PFSK-1 (cell line): ENCODE measurements around the gene TRPC4.

Experiments used
- POLR2AphosphoS5 ChIP-seq: IDR thresholded peaks from 2 replicates; pipeline ENCODE4 v1.6.1; 2012; ENCODE audit warnings: low read depth, mild to moderate bottlenecking, control low read depth, low read length, moderate library complexity
- SIN3A ChIP-seq: IDR thresholded peaks from 2 replicates; pipeline ENCODE4 v1.6.1; 2012; ENCODE audit warnings: mild to moderate bottlenecking, low read length, moderate library complexity, borderline replicate concordance; ENCODE audit not compliant: insufficient read depth
- TAF1 ChIP-seq: IDR thresholded peaks from 2 replicates; pipeline ENCODE4 v1.6.1; 2012; ENCODE audit warnings: low read length, control low read depth, borderline replicate concordance; ENCODE audit not compliant: insufficient read depth
- TF ChIP-seq, protein P1 (sequence below), 2 experiments: IDR thresholded peaks; 2 replicates each; pipeline versions ENCODE4 v1.6.1 to v1.8.0; 2011 to 2012; ENCODE audit warnings: low read depth in 2 of 2, low read length in 2 of 2, control low read depth in 1 of 2, inconsistent platforms in 1 of 2, mild to moderate bottlenecking in 1 of 2, moderate library complexity in 1 of 2; ENCODE audit not compliant: insufficient read depth in 1 of 2

DNA sequence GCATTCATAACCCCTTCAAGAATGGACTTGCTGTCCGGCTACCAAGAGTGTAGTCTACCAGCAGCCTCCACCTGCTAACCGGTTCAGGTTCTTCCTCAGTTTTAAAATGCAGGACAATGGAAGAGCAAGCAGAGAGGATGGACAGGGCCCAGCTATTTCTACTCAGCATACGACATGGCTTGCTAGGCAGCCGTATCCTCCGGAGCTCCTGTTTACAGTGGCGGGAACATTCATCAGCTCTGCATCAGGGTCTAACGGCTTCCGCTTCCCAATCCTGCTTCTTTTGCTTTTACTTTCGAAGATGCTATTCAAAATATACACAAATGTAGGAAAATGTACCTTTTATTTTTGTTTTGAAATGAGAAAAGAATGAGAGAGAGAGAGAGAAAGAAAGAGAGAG, 118.5 kb downstream of the TRPC4 start:
- TF ChIP-seq, protein P1, sequence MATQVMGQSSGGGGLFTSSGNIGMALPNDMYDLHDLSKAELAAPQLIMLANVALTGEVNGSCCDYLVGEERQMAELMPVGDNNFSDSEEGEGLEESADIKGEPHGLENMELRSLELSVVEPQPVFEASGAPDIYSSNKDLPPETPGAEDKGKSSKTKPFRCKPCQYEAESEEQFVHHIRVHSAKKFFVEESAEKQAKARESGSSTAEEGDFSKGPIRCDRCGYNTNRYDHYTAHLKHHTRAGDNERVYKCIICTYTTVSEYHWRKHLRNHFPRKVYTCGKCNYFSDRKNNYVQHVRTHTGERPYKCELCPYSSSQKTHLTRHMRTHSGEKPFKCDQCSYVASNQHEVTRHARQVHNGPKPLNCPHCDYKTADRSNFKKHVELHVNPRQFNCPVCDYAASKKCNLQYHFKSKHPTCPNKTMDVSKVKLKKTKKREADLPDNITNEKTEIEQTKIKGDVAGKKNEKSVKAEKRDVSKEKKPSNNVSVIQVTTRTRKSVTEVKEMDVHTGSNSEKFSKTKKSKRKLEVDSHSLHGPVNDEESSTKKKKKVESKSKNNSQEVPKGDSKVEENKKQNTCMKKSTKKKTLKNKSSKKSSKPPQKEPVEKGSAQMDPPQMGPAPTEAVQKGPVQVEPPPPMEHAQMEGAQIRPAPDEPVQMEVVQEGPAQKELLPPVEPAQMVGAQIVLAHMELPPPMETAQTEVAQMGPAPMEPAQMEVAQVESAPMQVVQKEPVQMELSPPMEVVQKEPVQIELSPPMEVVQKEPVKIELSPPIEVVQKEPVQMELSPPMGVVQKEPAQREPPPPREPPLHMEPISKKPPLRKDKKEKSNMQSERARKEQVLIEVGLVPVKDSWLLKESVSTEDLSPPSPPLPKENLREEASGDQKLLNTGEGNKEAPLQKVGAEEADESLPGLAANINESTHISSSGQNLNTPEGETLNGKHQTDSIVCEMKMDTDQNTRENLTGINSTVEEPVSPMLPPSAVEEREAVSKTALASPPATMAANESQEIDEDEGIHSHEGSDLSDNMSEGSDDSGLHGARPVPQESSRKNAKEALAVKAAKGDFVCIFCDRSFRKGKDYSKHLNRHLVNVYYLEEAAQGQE (IDR thresholded peaks at IDR 0.05; ENCODE audit: insufficient read depth in 1 of 2, low read depth in 2 of 2, low read length in 2 of 2): no peak
- TF ChIP-seq POLR2AphosphoS5 (no peak), TAF1 (no peak), SIN3A (no peak)
